ENCODE measurements around the gene C10orf62.

DNA sequence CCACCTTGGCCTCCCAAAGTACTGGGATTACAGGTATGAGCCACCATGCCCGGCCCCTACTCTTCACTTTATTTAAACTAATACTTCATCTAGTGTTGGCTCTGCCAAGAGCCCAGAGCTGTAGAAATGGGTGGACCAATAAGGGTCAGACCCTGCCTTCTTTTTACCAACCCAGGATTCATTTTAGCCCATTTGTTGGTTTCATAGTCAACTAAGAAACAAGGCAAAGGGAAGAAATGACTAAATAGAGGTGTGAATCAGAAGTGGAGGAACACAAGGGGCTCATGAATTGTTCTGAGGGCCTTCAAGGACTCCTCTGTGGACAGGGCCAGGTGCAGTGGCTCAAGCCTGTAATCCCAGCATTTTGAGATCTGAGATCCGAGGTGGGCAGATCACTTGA lies 15.8 kb upstream of the C10orf62 start:
- TF ChIP-seq GTF2F1 (IDR thresholded peaks at IDR 0.05; ENCODE audit: borderline replicate concordance, low read depth, low read length) (no peak), EZH2 (IDR thresholded peaks at IDR 0.05; ENCODE audit: low read depth, low read length, severe bottlenecking) (no peak), TEAD4 (IDR thresholded peaks at IDR 0.05; ENCODE audit: low read depth, low read length) (no peak), NRF1 (IDR thresholded peaks at IDR 0.05; ENCODE audit: low read depth, low read length) (no peak), POLR2AphosphoS5 (IDR thresholded peaks at IDR 0.05; ENCODE audit: low read depth, low read length) (no peak), ZNF274 (IDR thresholded peaks at IDR 0.05; ENCODE audit: borderline replicate concordance, extremely low read depth, low read length) (no peak), TAF1 (IDR thresholded peaks at IDR 0.05; ENCODE audit: low read depth, low read length) (no peak), CEBPB (IDR thresholded peaks at IDR 0.05; ENCODE audit: low read depth, low read length) (no peak)
- TF ChIP-seq, protein P1, sequence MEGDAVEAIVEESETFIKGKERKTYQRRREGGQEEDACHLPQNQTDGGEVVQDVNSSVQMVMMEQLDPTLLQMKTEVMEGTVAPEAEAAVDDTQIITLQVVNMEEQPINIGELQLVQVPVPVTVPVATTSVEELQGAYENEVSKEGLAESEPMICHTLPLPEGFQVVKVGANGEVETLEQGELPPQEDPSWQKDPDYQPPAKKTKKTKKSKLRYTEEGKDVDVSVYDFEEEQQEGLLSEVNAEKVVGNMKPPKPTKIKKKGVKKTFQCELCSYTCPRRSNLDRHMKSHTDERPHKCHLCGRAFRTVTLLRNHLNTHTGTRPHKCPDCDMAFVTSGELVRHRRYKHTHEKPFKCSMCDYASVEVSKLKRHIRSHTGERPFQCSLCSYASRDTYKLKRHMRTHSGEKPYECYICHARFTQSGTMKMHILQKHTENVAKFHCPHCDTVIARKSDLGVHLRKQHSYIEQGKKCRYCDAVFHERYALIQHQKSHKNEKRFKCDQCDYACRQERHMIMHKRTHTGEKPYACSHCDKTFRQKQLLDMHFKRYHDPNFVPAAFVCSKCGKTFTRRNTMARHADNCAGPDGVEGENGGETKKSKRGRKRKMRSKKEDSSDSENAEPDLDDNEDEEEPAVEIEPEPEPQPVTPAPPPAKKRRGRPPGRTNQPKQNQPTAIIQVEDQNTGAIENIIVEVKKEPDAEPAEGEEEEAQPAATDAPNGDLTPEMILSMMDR (IDR thresholded peaks at IDR 0.05; ENCODE audit: control extremely low read depth in 1 of 3, insufficient read depth in 1 of 3, low read depth in 1 of 3, low read length in 3 of 3), result no peak
- TF ChIP-seq, protein P2, sequence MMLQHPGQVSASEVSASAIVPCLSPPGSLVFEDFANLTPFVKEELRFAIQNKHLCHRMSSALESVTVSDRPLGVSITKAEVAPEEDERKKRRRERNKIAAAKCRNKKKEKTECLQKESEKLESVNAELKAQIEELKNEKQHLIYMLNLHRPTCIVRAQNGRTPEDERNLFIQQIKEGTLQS (IDR thresholded peaks at IDR 0.05; ENCODE audit: insufficient read depth, low read depth, low read length), result no peak
